Measurements from ENCODE around the gene SLC9A9.

DNA sequence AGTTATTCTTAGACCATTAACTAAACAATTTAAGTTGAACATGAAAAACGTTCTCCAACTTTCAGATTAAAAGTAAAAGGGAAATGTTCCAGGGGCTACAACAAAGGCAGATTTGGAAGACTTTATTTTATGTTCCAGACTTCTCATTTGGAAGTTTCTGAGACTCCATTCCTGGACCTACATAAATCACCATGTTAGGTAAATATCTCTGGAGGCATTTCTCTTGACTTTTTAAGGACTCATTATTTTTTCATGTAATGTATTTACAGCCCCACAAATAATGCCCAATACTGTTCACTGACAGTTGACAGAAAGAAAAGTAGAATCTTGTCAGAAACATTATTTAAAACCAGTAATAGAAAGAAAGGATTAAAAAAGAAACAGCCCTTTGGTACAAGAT, 352.1 kb downstream of the SLC9A9 start:
- TF ChIP-seq, protein P1, sequence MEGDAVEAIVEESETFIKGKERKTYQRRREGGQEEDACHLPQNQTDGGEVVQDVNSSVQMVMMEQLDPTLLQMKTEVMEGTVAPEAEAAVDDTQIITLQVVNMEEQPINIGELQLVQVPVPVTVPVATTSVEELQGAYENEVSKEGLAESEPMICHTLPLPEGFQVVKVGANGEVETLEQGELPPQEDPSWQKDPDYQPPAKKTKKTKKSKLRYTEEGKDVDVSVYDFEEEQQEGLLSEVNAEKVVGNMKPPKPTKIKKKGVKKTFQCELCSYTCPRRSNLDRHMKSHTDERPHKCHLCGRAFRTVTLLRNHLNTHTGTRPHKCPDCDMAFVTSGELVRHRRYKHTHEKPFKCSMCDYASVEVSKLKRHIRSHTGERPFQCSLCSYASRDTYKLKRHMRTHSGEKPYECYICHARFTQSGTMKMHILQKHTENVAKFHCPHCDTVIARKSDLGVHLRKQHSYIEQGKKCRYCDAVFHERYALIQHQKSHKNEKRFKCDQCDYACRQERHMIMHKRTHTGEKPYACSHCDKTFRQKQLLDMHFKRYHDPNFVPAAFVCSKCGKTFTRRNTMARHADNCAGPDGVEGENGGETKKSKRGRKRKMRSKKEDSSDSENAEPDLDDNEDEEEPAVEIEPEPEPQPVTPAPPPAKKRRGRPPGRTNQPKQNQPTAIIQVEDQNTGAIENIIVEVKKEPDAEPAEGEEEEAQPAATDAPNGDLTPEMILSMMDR (IDR thresholded peaks at IDR 0.05): no peak
- no peak for TF ChIP-seq POLR2A (IDR thresholded peaks at IDR 0.05)

All from right lobe of liver (tissue), 4 donors.